Ovary (tissue), 9 donors: ENCODE data around the gene CGB2. TPM values are rescaled to one million over a fixed set of nuclear protein-coding genes. Genes with fewer than 3 reads are reported as not detected.

ENCODE experiments used
- DNase-seq, 5 donors: peaks; one replicate each; pipeline ENCODE4 v3.0.0-alpha.2; 2019 to 2020
- H3K27ac ChIP-seq, 2 donors: fragments of 200-600 bp; one replicate each; pipeline versions ENCODE4 v1.5.1 to v1.8.0; 2019 to 2022
- H3K27me3 ChIP-seq: fragments of 200-600 bp; one replicate; pipeline ENCODE4 v1.8.0; 2022
- H3K36me3 ChIP-seq: fragments of 200-600 bp; sonication (generic); one replicate; pipeline ENCODE4 v1.5.1; 2019
- H3K4me1 ChIP-seq: one replicate; pipeline ENCODE4 v1.8.1; 2013; ENCODE audit warnings: mild to moderate bottlenecking, moderate library complexity; ENCODE audit not compliant: insufficient read depth
- H3K4me3 ChIP-seq: fragments of 200-600 bp; sonication (generic); one replicate; pipeline ENCODE4 v1.5.1; 2017
- H3K9me3 ChIP-seq, 2 donors: fragments of 200-600 bp in 1 of 2; sonication (generic) in 1 of 2; one replicate each; pipeline versions ENCODE4 v1.5.1 to v1.8.1; 2013 to 2019; ENCODE audit warnings: mild to moderate bottlenecking in 1 of 2, moderate library complexity in 1 of 2
- CTCF ChIP-seq, 3 donors: fragments of 450-650 bp in 2 of 3; fragments of 200-600 bp in 1 of 3; IDR thresholded peaks; one replicate each; pipeline versions ENCODE4 v1.5.1 to v1.8.0; 2016 to 2022; ENCODE audit warnings: antibody characterized with exemption in 3 of 3, mild to moderate bottlenecking in 1 of 3
- EP300 ChIP-seq: sonication (generic); formaldehyde crosslinking; IDR thresholded peaks from one replicate; pipeline ENCODE4 v1.6.1; 2017; ENCODE audit warnings: antibody characterized with exemption
- POLR2A ChIP-seq: fragments of 450-650 bp; IDR thresholded peaks from one replicate; pipeline ENCODE4 v1.6.1; 2017; ENCODE audit warnings: antibody characterized with exemption, mild to moderate bottlenecking, moderate library complexity
- WGBS, 3 donors: extraction: QIAGEN DNeasy Blood & Tissue Kit in 1 of 3; methylation state at CpG; one replicate each; pipeline versions ENCODE4 v1.1.5 to v1.1.7; 2013 to 2017; 5-methylcytosine and 5-hydroxymethylcytosine counted together
- intact Hi-C, 4 donors: fragments of 100-400 bp; cut with DNase I; formaldehyde crosslinking; loops; one replicate each; pipeline versions ENCODE4 v1.11.0 to v1.15.1; 2022 to 2023
- polyA plus RNA-seq, 2 donors: library from polyadenylated mRNA; stranded (reverse); fragments of 200-250 nt in 1 of 2; fragments of 350-450 nt in 1 of 2; fragmentation: Illumina TruSeq in 1 of 2; extraction: RNeasy Lipid Tissue Mini Kit (QIAGEN cat#74804) in 1 of 2; gene quantifications; one replicate each; pipeline ENCODE4 v1.2.3, GENCODE V29; 2013 to 2014
- total RNA-seq, 7 donors: library from RNA; depleted of rRNA in 2 of 7; stranded (reverse); fragments of >200 nt in 2 of 7; fragmentation: NEBNext Ultra II Directional in 3 of 7; extraction: Animal tissue kit (Norgen Biotek cat#: 25700) in 3 of 7; gene quantifications; one replicate each; pipeline versions ENCODE4 v1.1.0 to v1.2.4, GENCODE V29; 2016 to 2023
- donor health status: DM: no; HTN: no; CAD: no; lungs with moderate emphysema.
- donor health status: DM: no; HTN: no; CAD: no.
- donor health status: Bipolar disorder and iron deficiency.
- donor health status: DM: yes; HTN: yes; CAD: no.
- donor health status: DM: no; HTN: no; CAD: no.
- donor health status: DM: yes; HTN: yes; CAD: no.

CGB2 gene
- total and polyA plus RNA-seq, 9 donors: not detected

DNA sequence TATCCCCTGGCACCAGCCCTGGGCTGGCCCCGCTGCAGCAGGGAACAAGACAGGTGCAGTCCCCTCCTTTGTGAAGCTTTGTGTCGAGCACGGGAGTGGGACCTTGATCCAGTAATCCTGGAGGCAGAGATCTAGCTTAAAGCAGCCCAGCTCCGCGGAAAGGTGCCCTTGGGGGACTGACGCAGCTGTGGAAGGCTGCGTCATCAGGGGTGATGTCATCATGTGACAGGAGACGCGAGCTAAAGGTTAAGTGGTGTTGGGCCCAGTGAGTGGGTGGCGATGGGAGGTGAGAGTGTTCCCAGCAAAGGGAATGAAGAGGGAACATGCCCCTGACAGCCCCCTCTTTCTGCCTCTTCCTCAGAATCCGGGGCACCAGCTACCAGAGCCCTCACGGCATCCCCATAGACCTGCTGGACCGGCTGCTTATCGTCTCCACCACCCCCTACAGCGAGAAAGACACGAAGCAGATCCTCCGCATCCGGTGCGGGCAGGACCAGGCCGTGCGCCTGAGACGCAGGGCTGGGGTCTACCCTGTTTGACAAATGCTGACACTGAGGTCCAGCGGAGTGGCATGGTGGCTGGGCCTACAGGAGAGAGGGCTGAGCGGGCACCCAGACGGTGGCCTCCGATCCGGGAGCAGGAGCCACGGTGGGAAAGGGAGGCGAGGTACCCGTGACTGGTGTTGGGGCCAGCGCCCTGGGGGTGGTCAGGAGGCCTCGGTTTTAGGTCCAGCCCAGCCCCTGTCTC lies 17.4 kb upstream of the CGB2 start:
- no peak for TF ChIP-seq CTCF (IDR thresholded peaks at IDR 0.05)
- TF ChIP-seq POLR2A: no peak
- Histone ChIP-seq H3K4me1 (peaks cover 6% of the 10 kb centered on the region), H3K4me3 (no peak overlapping the region), H3K9me3 (no peaks in the 10 kb centered on the region), H3K27me3 (no peaks in the 10 kb centered on the region), H3K36me3 (no peaks in the 10 kb centered on the region), H3K27ac (no peak overlapping the region)
- 88 to 92% (median 91%) methylated on average over 32 of the region's 32 CpGs for WGBS, 3 donors
- DNase-seq: no peak
- intact Hi-C loops: no loop called here

DNA sequence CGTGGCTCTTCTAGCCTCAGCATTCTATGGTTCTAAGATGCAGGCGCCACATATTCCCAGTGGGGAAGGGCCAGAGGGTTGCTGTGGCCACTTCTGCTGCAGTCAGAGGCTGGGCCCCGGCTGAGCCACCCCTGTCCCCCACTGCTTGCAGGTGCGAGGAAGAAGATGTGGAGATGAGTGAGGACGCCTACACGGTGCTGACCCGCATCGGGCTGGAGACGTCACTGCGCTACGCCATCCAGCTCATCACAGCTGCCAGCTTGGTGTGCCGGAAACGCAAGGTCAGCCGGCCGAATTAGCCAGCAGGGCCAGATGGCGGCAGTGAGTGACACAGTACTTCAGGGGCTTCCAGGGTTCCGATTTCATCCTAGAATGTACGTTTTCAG lies 16.8 kb upstream of the CGB2 start:
- intact Hi-C loops: no loop called here
- no peak for DNase-seq
- TF ChIP-seq EP300 (no peak), POLR2A (no peak), CTCF (IDR thresholded peaks at IDR 0.05) (no peak)

DNA sequence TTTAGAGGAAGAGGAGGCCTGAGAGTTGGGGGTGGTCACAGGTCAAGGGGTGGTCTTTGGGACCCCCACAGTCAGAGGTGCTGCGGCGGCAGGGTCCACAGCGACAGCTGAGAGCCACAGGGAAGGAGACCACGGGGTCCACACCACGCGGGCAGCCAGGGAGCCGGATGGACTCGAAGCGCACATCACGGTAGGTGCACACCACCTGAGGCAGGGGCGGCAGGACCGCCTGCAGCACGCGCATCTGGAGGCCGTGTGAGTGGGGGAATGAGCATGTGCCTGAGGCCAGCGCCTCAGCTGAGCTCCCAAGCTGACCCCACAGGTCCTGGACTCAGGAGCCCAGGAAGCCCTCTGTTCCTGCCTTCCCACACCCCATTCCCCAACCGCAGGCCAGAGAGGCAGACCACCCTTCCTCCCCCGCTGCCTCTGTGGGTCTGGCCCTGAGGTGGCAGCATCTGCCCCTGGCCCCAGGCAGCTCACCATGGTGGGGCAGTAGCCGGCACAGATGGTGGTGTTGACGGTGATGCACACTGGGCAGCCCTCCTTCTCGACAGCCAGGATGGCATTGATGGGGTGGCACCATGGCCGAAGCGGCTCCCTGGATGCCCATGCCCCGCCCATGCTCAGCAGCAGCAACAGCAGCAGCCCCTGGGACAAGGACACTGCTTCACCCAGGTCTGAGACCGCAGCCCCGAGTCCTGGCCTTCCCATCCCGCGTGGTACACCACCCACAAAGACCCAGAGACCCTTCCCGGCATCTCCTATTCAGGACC lies 15.4 kb upstream of the CGB2 start:
- Histone ChIP-seq H3K4me1 (peaks cover 7% of the 10 kb centered on the region), H3K27ac (no peak overlapping the region), H3K27me3 (no peaks in the 10 kb centered on the region), H3K4me3 (no peak overlapping the region), H3K9me3 (no peaks in the 10 kb centered on the region), H3K36me3 (no peaks in the 10 kb centered on the region)
- 85 to 90% (median 90%) methylated on average over 23 to 28 of the region's 29 CpGs for WGBS, 3 donors
- no peak for DNase-seq
- no peak for TF ChIP-seq POLR2A
- no peak for TF ChIP-seq EP300
- intact Hi-C loops: no loop called here

More for the DNA sequence above, 16.8 kb upstream of the CGB2 start:
- Histone ChIP-seq H3K27me3 (no peaks in the 10 kb centered on the region), H3K4me1 (peaks cover 7% of the 10 kb centered on the region), H3K4me3 (no peak overlapping the region), H3K27ac (no peak overlapping the region), H3K9me3 (no peaks in the 10 kb centered on the region), H3K36me3 (no peaks in the 10 kb centered on the region)
- 87 to 91% (median 88%) methylated on average over 18 of the region's 18 CpGs for WGBS, 3 donors

- WGBS, 3 donors: 61 to 64% (median 62%) methylated on average over 15 to 17 of the region's 17 CpGs
- intact Hi-C loops: no loop called here
- Histone ChIP-seq H3K27me3 (no peaks in the 10 kb centered on the region), H3K4me1 (peaks cover 7% of the 10 kb centered on the region), H3K36me3 (no peaks in the 10 kb centered on the region), H3K9me3 (no peaks in the 10 kb centered on the region), H3K27ac (no peak within 1 kb of the TSS), H3K4me3 (peak within 1 kb of the TSS; percentile 29)
- DNase-seq: no peak
- TF ChIP-seq CTCF (IDR thresholded peaks at IDR 0.05) (no peak), EP300 (no peak), POLR2A (no peak)
These were observed 14.5 kb upstream of the CGB2 start, which contains the start of gene LHB for GRCh38 chr19:49017041-49017665. LHB (minus strand) TSS chr19:49017091; CDS start chr19:49017081, 10 bp downstream.
